ENCODE data around the gene CACNG4.

CACNG4 gene

GRCh38 chr17:67052720-67053437 is 88.4 kb downstream of the CACNG4 start:
- no peak overlapping the region for H3K9ac ChIP-seq (ENCODE audit: low read length)
- no peak overlapping the region for H2BK15ac ChIP-seq (replicated peaks; ENCODE audit: low read depth)
- no peaks in the 10 kb centered on the region for H3K79me1 ChIP-seq (ENCODE audit: low read length)
- H3K4me3 ChIP-seq (ENCODE audit: low read length), result no peak overlapping the region
- no peak overlapping the region for H3K23ac ChIP-seq (ENCODE audit: low read length)
- no peak overlapping the region for H3K4me2 ChIP-seq (ENCODE audit: low read length)
- H3K36me3 ChIP-seq (ENCODE audit: control insufficient read depth, insufficient read depth, low read length), result no peaks in the 10 kb centered on the region
- no peak overlapping the region for H4K8ac ChIP-seq (ENCODE audit: low read depth, low read length)
- H2BK120ac ChIP-seq (ENCODE audit: low read depth, low read length), result no peak overlapping the region
- H3K56ac ChIP-seq (ENCODE audit: low read length), result no peak overlapping the region
- no peak overlapping the region for H2AK5ac ChIP-seq (ENCODE audit: low read length)
- H3K4me1 ChIP-seq (ENCODE audit: control insufficient read depth, low read depth, low read length), result no peaks in the 10 kb centered on the region
- no peaks in the 10 kb centered on the region for H3K27me3 ChIP-seq (ENCODE audit: insufficient read depth, low read length, poor library complexity)
- no peak overlapping the region for H4K5ac ChIP-seq (ENCODE audit: low read length)
- no peaks in the 10 kb centered on the region for H3K79me2 ChIP-seq (ENCODE audit: control insufficient read depth, insufficient read depth, low read length)
- H3K27ac ChIP-seq (ENCODE audit: low read depth, low read length), result no peak overlapping the region
- H3K18ac ChIP-seq (ENCODE audit: low read length), result no peak overlapping the region
- WGBS (ENCODE audit: extremely low coverage, insufficient coverage, low lambda C conversion rate), result no CpG with 5 or more reads among the region's 9 CpGs
- H3K4ac ChIP-seq (ENCODE audit: low read depth, low read length), result no peak overlapping the region
- no peak overlapping the region for H2BK5ac ChIP-seq (ENCODE audit: low read length)
- DNase-seq, result no peak

- H3K79me1 ChIP-seq (ENCODE audit: low read length), result no peaks in the 10 kb centered on the region
- H3K27ac ChIP-seq (ENCODE audit: low read depth, low read length), result no peak overlapping the region
- no peak for DNase-seq
- H3K4me2 ChIP-seq (ENCODE audit: low read length), result no peak overlapping the region
- no peak overlapping the region for H3K56ac ChIP-seq (ENCODE audit: low read length)
- H3K36me3 ChIP-seq (ENCODE audit: control insufficient read depth, insufficient read depth, low read length), result no peaks in the 10 kb centered on the region
- no peaks in the 10 kb centered on the region for H3K79me2 ChIP-seq (ENCODE audit: control insufficient read depth, insufficient read depth, low read length)
- H3K4me1 ChIP-seq (ENCODE audit: control insufficient read depth, low read depth, low read length), result no peaks in the 10 kb centered on the region
- no peak overlapping the region for H3K9ac ChIP-seq (ENCODE audit: low read length)
- H3K27me3 ChIP-seq (ENCODE audit: insufficient read depth, low read length, poor library complexity), result no peaks in the 10 kb centered on the region
- no peak overlapping the region for H2BK15ac ChIP-seq (replicated peaks; ENCODE audit: low read depth)
- no peak overlapping the region for H3K4ac ChIP-seq (ENCODE audit: low read depth, low read length)
- H4K8ac ChIP-seq (ENCODE audit: low read depth, low read length), result no peak overlapping the region
- H2BK5ac ChIP-seq (ENCODE audit: low read length), result no peak overlapping the region
- H4K5ac ChIP-seq (ENCODE audit: low read length), result no peak overlapping the region
- no peak overlapping the region for H3K4me3 ChIP-seq (ENCODE audit: low read length)
- WGBS (ENCODE audit: extremely low coverage, insufficient coverage, low lambda C conversion rate), result no CpG with 5 or more reads among the region's 9 CpGs
- no peak overlapping the region for H3K23ac ChIP-seq (ENCODE audit: low read length)
- no peak overlapping the region for H2BK120ac ChIP-seq (ENCODE audit: low read depth, low read length)
- H3K18ac ChIP-seq (ENCODE audit: low read length), result no peak overlapping the region
- H2AK5ac ChIP-seq (ENCODE audit: low read length), result no peak overlapping the region
Observed at GRCh38 chr17:67053438-67054000, 89.0 kb downstream of the CACNG4 start.

- H3K18ac ChIP-seq (ENCODE audit: low read length), result no peak overlapping the region
- H3K56ac ChIP-seq (ENCODE audit: low read length), result no peak overlapping the region
- no peak overlapping the region for H3K4me3 ChIP-seq (ENCODE audit: low read length)
- H2BK5ac ChIP-seq (ENCODE audit: low read length), result no peak overlapping the region
- no peak overlapping the region for H3K4ac ChIP-seq (ENCODE audit: low read depth, low read length)
- H3K79me1 ChIP-seq (ENCODE audit: low read length), result no peaks in the 10 kb centered on the region
- H2AK5ac ChIP-seq (ENCODE audit: low read length), result no peak overlapping the region
- no CpG with 5 or more reads among the region's 19 CpGs for WGBS (ENCODE audit: extremely low coverage, insufficient coverage, low lambda C conversion rate)
- no peak overlapping the region for H4K5ac ChIP-seq (ENCODE audit: low read length)
- no peak overlapping the region for H3K4me2 ChIP-seq (ENCODE audit: low read length)
- no peak overlapping the region for H4K8ac ChIP-seq (ENCODE audit: low read depth, low read length)
- no peak for DNase-seq
- H3K36me3 ChIP-seq (ENCODE audit: control insufficient read depth, insufficient read depth, low read length), result no peaks in the 10 kb centered on the region
- no peak overlapping the region for H2BK120ac ChIP-seq (ENCODE audit: low read depth, low read length)
- no peak overlapping the region for H3K9ac ChIP-seq (ENCODE audit: low read length)
- H3K27me3 ChIP-seq (ENCODE audit: insufficient read depth, low read length, poor library complexity), result no peaks in the 10 kb centered on the region
- H3K79me2 ChIP-seq (ENCODE audit: control insufficient read depth, insufficient read depth, low read length), result no peaks in the 10 kb centered on the region
- no peaks in the 10 kb centered on the region for H3K4me1 ChIP-seq (ENCODE audit: control insufficient read depth, low read depth, low read length)
- H3K23ac ChIP-seq (ENCODE audit: low read length), result no peak overlapping the region
- H2BK15ac ChIP-seq (replicated peaks; ENCODE audit: low read depth), result no peak overlapping the region
- no peak overlapping the region for H3K27ac ChIP-seq (ENCODE audit: low read depth, low read length)
Observed at GRCh38 chr17:67054011-67054591, 89.6 kb downstream of the CACNG4 start.

- Histone ChIP-seq H2BK120ac (ENCODE audit: low read depth, low read length) (no peak overlapping the region), H2BK5ac (ENCODE audit: low read length) (no peak overlapping the region), H3K56ac (ENCODE audit: low read length) (no peak overlapping the region), H3K23ac (ENCODE audit: low read length) (no peak overlapping the region), H3K18ac (ENCODE audit: low read length) (no peak overlapping the region), H4K8ac (ENCODE audit: low read depth, low read length) (no peak overlapping the region), H3K36me3 (ENCODE audit: control insufficient read depth, insufficient read depth, low read length) (no peaks in the 10 kb centered on the region), H3K4me1 (ENCODE audit: control insufficient read depth, low read depth, low read length) (no peaks in the 10 kb centered on the region), H3K27me3 (ENCODE audit: insufficient read depth, low read length, poor library complexity) (no peaks in the 10 kb centered on the region), H2BK15ac (replicated peaks; ENCODE audit: low read depth) (no peak overlapping the region), H3K27ac (ENCODE audit: low read depth, low read length) (no peak overlapping the region), H3K79me1 (ENCODE audit: low read length) (no peaks in the 10 kb centered on the region), H3K4me2 (ENCODE audit: low read length) (no peak overlapping the region), H3K4me3 (ENCODE audit: low read length) (no peak overlapping the region), H3K4ac (ENCODE audit: low read depth, low read length) (no peak overlapping the region), H3K9ac (ENCODE audit: low read length) (no peak overlapping the region), H2AK5ac (ENCODE audit: low read length) (no peak overlapping the region), H3K79me2 (ENCODE audit: control insufficient read depth, insufficient read depth, low read length) (no peaks in the 10 kb centered on the region), H4K5ac (ENCODE audit: low read length) (no peak overlapping the region)
- no peak for DNase-seq
- WGBS (ENCODE audit: extremely low coverage, insufficient coverage, low lambda C conversion rate), result no CpG with 5 or more reads among the region's 5 CpGs
Observed at GRCh38 chr17:67054608-67055007, 90.1 kb downstream of the CACNG4 start.

- Histone ChIP-seq H3K4me2 (ENCODE audit: low read length) (no peak overlapping the region), H2BK15ac (replicated peaks; ENCODE audit: low read depth) (no peak overlapping the region), H3K36me3 (ENCODE audit: control insufficient read depth, insufficient read depth, low read length) (no peaks in the 10 kb centered on the region), H4K8ac (ENCODE audit: low read depth, low read length) (no peak overlapping the region), H3K4ac (ENCODE audit: low read depth, low read length) (no peak overlapping the region), H3K4me3 (ENCODE audit: low read length) (no peak overlapping the region), H3K27ac (ENCODE audit: low read depth, low read length) (no peak overlapping the region), H3K56ac (ENCODE audit: low read length) (no peak overlapping the region), H3K27me3 (ENCODE audit: insufficient read depth, low read length, poor library complexity) (no peaks in the 10 kb centered on the region), H3K23ac (ENCODE audit: low read length) (no peak overlapping the region), H2AK5ac (ENCODE audit: low read length) (no peak overlapping the region), H3K4me1 (ENCODE audit: control insufficient read depth, low read depth, low read length) (no peaks in the 10 kb centered on the region), H3K79me1 (ENCODE audit: low read length) (no peaks in the 10 kb centered on the region), H3K18ac (ENCODE audit: low read length) (no peak overlapping the region), H2BK120ac (ENCODE audit: low read depth, low read length) (no peak overlapping the region), H3K9ac (ENCODE audit: low read length) (no peak overlapping the region), H4K5ac (ENCODE audit: low read length) (no peak overlapping the region), H2BK5ac (ENCODE audit: low read length) (no peak overlapping the region), H3K79me2 (ENCODE audit: control insufficient read depth, insufficient read depth, low read length) (no peaks in the 10 kb centered on the region)
- DNase-seq, result no peak
- no CpG with 5 or more reads among the region's 19 CpGs for WGBS (ENCODE audit: extremely low coverage, insufficient coverage, low lambda C conversion rate)
Observed at GRCh38 chr17:67055041-67055443, 90.5 kb downstream of the CACNG4 start.

All from mesendoderm (in vitro differentiated cells).